NCI-H446 (cell line): ENCODE results near the gene IPO7.
"Not testable (repeated sequence)": the region's sequence is repeated elsewhere in the genome, so short reads cannot be mapped to it uniquely, and the experiment has no call there.

ENCODE experiments used
- DNase-seq, 2 experiments: peaks; one replicate each; lab custom pipeline; 2025; lab: John Stamatoyannopoulos, UW

The IPO7 gene

GRCh38 chr11:9384535-9385326 lies at the start of gene IPO7:
TSS of gene IPO7 (plus strand) at chr11:9384652. CDS start at chr11:9384764, 112 bp downstream.
- peak; percentile 91 to 93 for DNase-seq

GRCh38 chr11:9341638-9342178 lies 42.7 kb upstream of the IPO7 start:
- no peak for DNase-seq

- DNase-seq: no peak
Observed at GRCh38 chr11:9344061-9344680, 40.3 kb upstream of the IPO7 start.

- no peak for DNase-seq
Observed at GRCh38 chr11:9347100-9347499, 37.4 kb upstream of the IPO7 start.

- not testable (repeated sequence) for DNase-seq
Observed at GRCh38 chr11:9347779-9348178, 36.7 kb upstream of the IPO7 start.

GRCh38 chr11:9351321-9351881 lies 33.1 kb upstream of the IPO7 start:
- DNase-seq: no peak

GRCh38 chr11:9357041-9357440 lies 27.4 kb upstream of the IPO7 start:
- no peak for DNase-seq

GRCh38 chr11:9360862-9361622 lies 23.4 kb upstream of the IPO7 start:
- not testable (repeated sequence) for DNase-seq

- no peak for DNase-seq
Observed at GRCh38 chr11:9362393-9362863, 22.0 kb upstream of the IPO7 start.

- DNase-seq: peak; percentile 61 to 91
Observed at GRCh38 chr11:9363954-9364912, 20.2 kb upstream of the IPO7 start.

GRCh38 chr11:9367551-9367950 lies 16.9 kb upstream of the IPO7 start:
- no peak for DNase-seq

GRCh38 chr11:9377036-9377435 lies 7.4 kb upstream of the IPO7 start:
- DNase-seq: no peak

GRCh38 chr11:9379041-9379440 lies 5.4 kb upstream of the IPO7 start:
- no peak for DNase-seq

GRCh38 chr11:9380773-9381172 lies 3.7 kb upstream of the IPO7 start:
- no peak for DNase-seq

- DNase-seq: no peak
Observed at GRCh38 chr11:9385327-9385899, 961 bp downstream of the IPO7 start.

- no peak for DNase-seq
Observed at GRCh38 chr11:9386086-9386485, 1.6 kb downstream of the IPO7 start.

- no peak for DNase-seq
Observed at GRCh38 chr11:9386901-9387300, 2.4 kb downstream of the IPO7 start.

GRCh38 chr11:9396310-9396709 lies 11.9 kb downstream of the IPO7 start:
- no peak for DNase-seq

GRCh38 chr11:9396752-9397151 lies 12.3 kb downstream of the IPO7 start:
- no peak for DNase-seq
